ENCODE measurements around the gene MERTK.

DNA sequence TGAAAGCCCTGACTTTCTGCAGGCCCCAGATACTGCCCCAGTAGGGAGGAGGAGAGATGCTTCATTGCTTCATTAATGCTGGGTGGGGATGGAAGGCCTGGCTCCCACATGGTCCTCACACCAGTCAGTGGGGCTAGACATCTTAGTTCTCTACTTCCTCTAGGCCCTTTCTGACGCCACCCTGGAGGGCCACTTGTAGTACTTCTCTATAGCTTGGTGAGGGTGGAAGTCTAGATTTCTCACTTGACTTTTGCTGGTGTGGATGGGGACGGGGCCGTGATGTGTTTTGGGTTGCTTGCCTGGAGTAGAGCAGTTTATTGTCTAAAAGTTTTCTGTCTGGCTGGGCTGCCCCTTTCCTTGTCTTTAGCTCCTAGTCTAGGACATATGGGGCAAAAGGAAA, 18.7 kb downstream of the MERTK start:
- TF ChIP-seq EZH2phosphoT487 (IDR thresholded peaks at IDR 0.05; ENCODE audit: borderline replicate concordance) (no peak), CTCF (conservative IDR thresholded peaks at IDR 0.05; ENCODE audit: low read length) (no peak)

Data from Loucy (cell line).